Tibial nerve (tissue), 4 donors: Measurements from ENCODE around the gene ZNF69. TPM values are rescaled to one million over a fixed set of nuclear protein-coding genes. Genes with fewer than 3 reads are reported as not detected.
"Not testable (repeated sequence)": the region's sequence is repeated elsewhere in the genome, so short reads cannot be mapped to it uniquely, and the experiment has no call there.

ENCODE experiments used
- DNase-seq, 2 donors: peaks; one replicate each; pipeline ENCODE4 v3.0.0-alpha.2; 2019; ENCODE audit warnings: low spot score in 2 of 2
- H3K27ac ChIP-seq, 4 donors: fragments of 200-600 bp; sonication (generic) in 3 of 4; one replicate each; pipeline ENCODE4 v1.5.1; 2017 to 2019; ENCODE audit warnings: mild to moderate bottlenecking in 1 of 4
- H3K27me3 ChIP-seq, 2 donors: fragments of 200-600 bp; sonication (generic) in 1 of 2; one replicate each; pipeline versions ENCODE4 v1.5.1 to v1.6.0; 2017 to 2019
- H3K36me3 ChIP-seq, 3 donors: fragments of 200-600 bp; sonication (generic); one replicate each; pipeline ENCODE4 v1.5.1; 2018 to 2019
- H3K4me1 ChIP-seq, 4 donors: fragments of 200-600 bp; sonication (generic) in 3 of 4; one replicate each; pipeline ENCODE4 v1.5.1; 2017 to 2019
- H3K4me3 ChIP-seq, 4 donors: fragments of 200-600 bp; sonication (generic) in 3 of 4; one replicate each; pipeline ENCODE4 v1.5.1; 2017 to 2019; ENCODE audit warnings: mild to moderate bottlenecking in 1 of 4, moderate library complexity in 1 of 4
- H3K9me3 ChIP-seq, 4 donors: fragments of 200-600 bp; sonication (generic) in 3 of 4; one replicate each; pipeline ENCODE4 v1.5.1; 2017 to 2019
- CTCF ChIP-seq, 5 experiments: fragments of 200-600 bp in 3 of 5; fragments of 450-650 bp in 2 of 5; sonication (generic) in 3 of 5; IDR thresholded peaks; one replicate each; pipeline ENCODE4 v1.5.1; 2016 to 2019; ENCODE audit warnings: antibody characterized with exemption in 5 of 5, mild to moderate bottlenecking in 3 of 5, moderate library complexity in 2 of 5
- EP300 ChIP-seq, 2 donors: sonication (generic); formaldehyde crosslinking; IDR thresholded peaks; one replicate each; pipeline ENCODE4 v1.6.1; 2017; ENCODE audit warnings: antibody characterized with exemption in 2 of 2, mild to moderate bottlenecking in 1 of 2
- POLR2A ChIP-seq, 2 donors: fragments of 450-650 bp; IDR thresholded peaks; one replicate each; pipeline ENCODE4 v1.6.1; 2017; ENCODE audit warnings: antibody characterized with exemption in 2 of 2, mild to moderate bottlenecking in 2 of 2, moderate library complexity in 2 of 2
- WGBS, 2 donors: methylation state at CpG; one replicate each; pipeline ENCODE4 v1.1.5; 2018; 5-methylcytosine and 5-hydroxymethylcytosine counted together
- total RNA-seq, 4 donors: library from RNA; depleted of rRNA; stranded (reverse); fragments of >200 nt; gene quantifications; one replicate each; pipeline ENCODE4 v1.1.0, GENCODE V29; 2016

Gene ZNF69
- total RNA-seq, 4 donors from 2014 or later = 9.8 to 10.2 (median 9.9) TPM

GRCh38 chr19:11853358-11853757 lies 34.2 kb upstream of the ZNF69 start:
- WGBS, 2 donors = 85 to 98% methylated on average over 3 of the region's 3 CpGs
- TF ChIP-seq POLR2A (IDR thresholded peaks at IDR 0.05) (no peak), EP300 (IDR thresholded peaks at IDR 0.05) (no peak), CTCF (IDR thresholded peaks at IDR 0.05) (no peak)
- peaks cover 0 to 53% (median 0%) of the 10 kb centered on the region in 3 donors for H3K36me3 ChIP-seq
- H3K4me3 ChIP-seq = no peak overlapping the region
- H3K4me1 ChIP-seq = peaks cover 0 to 13% (median 0%) of the 10 kb centered on the region in 4 donors
- no peak for DNase-seq
- H3K9me3 ChIP-seq = peaks cover 0 to 23% (median 0%) of the 10 kb centered on the region in 4 donors
- no peaks in the 10 kb centered on the region for H3K27me3 ChIP-seq
- no peak overlapping the region for H3K27ac ChIP-seq

- TF ChIP-seq EP300 (IDR thresholded peaks at IDR 0.05) (no peak), POLR2A (IDR thresholded peaks at IDR 0.05) (no peak), CTCF (IDR thresholded peaks at IDR 0.05) (no peak)
- Histone ChIP-seq H3K36me3 (peaks cover 0 to 85% (median 0%) of the 10 kb centered on the region in 3 donors), H3K4me1 (no peaks in the 10 kb centered on the region), H3K4me3 (no peak overlapping the region), H3K9me3 (peaks cover 0 to 57% (median 10%) of the 10 kb centered on the region in 4 donors), H3K27ac (no peak overlapping the region), H3K27me3 (no peaks in the 10 kb centered on the region)
- DNase-seq = no peak
- 80 to 82% methylated on average over 12 of the region's 12 CpGs for WGBS, 2 donors
Measured at GRCh38 chr19:11856596-11857250, 30.9 kb upstream of the ZNF69 start.

GRCh38 chr19:11860721-11861120 lies 26.9 kb upstream of the ZNF69 start:
- no peak for DNase-seq
- H3K27me3 ChIP-seq = no peaks in the 10 kb centered on the region
- peaks cover 0 to 84% (median 0%) of the 10 kb centered on the region in 3 donors for H3K36me3 ChIP-seq
- peaks cover 0 to 87% (median 19%) of the 10 kb centered on the region in 4 donors for H3K9me3 ChIP-seq
- H3K4me1 ChIP-seq = no peaks in the 10 kb centered on the region
- 97 to 99% methylated on average over 7 of the region's 7 CpGs for WGBS, 2 donors
- H3K4me3 ChIP-seq = no peak overlapping the region
- no peak overlapping the region for H3K27ac ChIP-seq
- TF ChIP-seq CTCF (IDR thresholded peaks at IDR 0.05) (no peak), POLR2A (IDR thresholded peaks at IDR 0.05) (no peak)

- DNase-seq = no peak
- H3K36me3 ChIP-seq = peaks cover 0 to 86% (median 5%) of the 10 kb centered on the region in 3 donors
- no peaks in the 10 kb centered on the region for H3K27me3 ChIP-seq
- 91 to 100% methylated on average over 2 of the region's 2 CpGs for WGBS, 2 donors
- H3K27ac ChIP-seq = no peak overlapping the region
- H3K4me1 ChIP-seq = no peaks in the 10 kb centered on the region
- H3K9me3 ChIP-seq = peaks cover 0 to 90% (median 21%) of the 10 kb centered on the region in 4 donors
- H3K4me3 ChIP-seq = no peak overlapping the region
- no peak for TF ChIP-seq EP300 (IDR thresholded peaks at IDR 0.05)
- TF ChIP-seq POLR2A (IDR thresholded peaks at IDR 0.05) = no peak
- TF ChIP-seq CTCF (IDR thresholded peaks at IDR 0.05) = no peak
Measured at GRCh38 chr19:11861301-11861700, 26.3 kb upstream of the ZNF69 start.

- not testable (repeated sequence) for H3K27ac ChIP-seq, DNase-seq, H3K27me3 ChIP-seq, H3K4me3 ChIP-seq, H3K4me1 ChIP-seq
- WGBS, 2 donors = 80 to 84% methylated on average over 4 of the region's 4 CpGs
- peaks cover 10 to 97% (median 42%) of the 10 kb centered on the region in 4 donors for H3K9me3 ChIP-seq
- peaks cover 6 to 91% (median 24%) of the 10 kb centered on the region in 3 donors for H3K36me3 ChIP-seq
Measured at GRCh38 chr19:11867766-11868165, 19.8 kb upstream of the ZNF69 start.
